GM21367 (cell line): ENCODE results near the gene LINGO3.
A peak's percentile ranks its signal among the peaks of the same experiment; 100 is the strongest.

Experiments used
- ATAC-seq: cut with Tn5 transposase; IDR thresholded peaks from one replicate; pipeline ENCODE4 v1.9.1; 2021; ENCODE audit not compliant: unreplicated experiment

Gene LINGO3

GRCh38 chr19:2328401-2329148 is 20.6 kb upstream of the LINGO3 start, which contains the start of the genes LSM7 and SPPL2B:
Gene LSM7 (minus strand): TSS chr19:2328586. CDS start chr19:2328566, 20 bp downstream.
Gene SPPL2B (plus strand): TSS chr19:2328684. CDS start chr19:2328710, 26 bp downstream.
- ATAC-seq, result peak; percentile 57

GRCh38 chr19:2327773-2328400 is 19.9 kb upstream of the LINGO3 start:
- no peak for ATAC-seq

- ATAC-seq, result no peak
Observed at GRCh38 chr19:2326699-2327360, 18.9 kb upstream of the LINGO3 start.

GRCh38 chr19:2325281-2326046 is 17.5 kb upstream of the LINGO3 start:
- ATAC-seq, result no peak

- ATAC-seq, result no peak
Observed at GRCh38 chr19:2324220-2324948, 16.4 kb upstream of the LINGO3 start.

- no peak for ATAC-seq
Observed at GRCh38 chr19:2323707-2324106, 15.8 kb upstream of the LINGO3 start.

- ATAC-seq, result no peak
Observed at GRCh38 chr19:2321565-2322283, 13.8 kb upstream of the LINGO3 start.

GRCh38 chr19:2320939-2321338 is 13.0 kb upstream of the LINGO3 start:
- no peak for ATAC-seq

GRCh38 chr19:2320049-2320448 is 12.1 kb upstream of the LINGO3 start:
- no peak for ATAC-seq

GRCh38 chr19:2319551-2319950 is 11.6 kb upstream of the LINGO3 start:
- no peak for ATAC-seq

GRCh38 chr19:2318923-2319322 is 11.0 kb upstream of the LINGO3 start:
- ATAC-seq, result no peak

- ATAC-seq, result no peak
Observed at GRCh38 chr19:2317756-2318155, 9.8 kb upstream of the LINGO3 start.

- ATAC-seq, result no peak
Observed at GRCh38 chr19:2317300-2317699, 9.3 kb upstream of the LINGO3 start.

- ATAC-seq, result no peak
Observed at GRCh38 chr19:2315818-2316353, 7.9 kb upstream of the LINGO3 start.

- no peak for ATAC-seq
Observed at GRCh38 chr19:2315121-2315817, 7.3 kb upstream of the LINGO3 start.

GRCh38 chr19:2312820-2313501 is 5.0 kb upstream of the LINGO3 start:
- ATAC-seq, result no peak

- ATAC-seq, result no peak
Observed at GRCh38 chr19:2311093-2311492, 3.1 kb upstream of the LINGO3 start.

GRCh38 chr19:2309734-2310362 is 1.9 kb upstream of the LINGO3 start:
- no peak for ATAC-seq
